ENCODE results near the gene PSMA6. TPM values are rescaled to one million over a fixed set of nuclear protein-coding genes. Genes with fewer than 3 reads are reported as not detected.
"Not testable (repeated sequence)": the region's sequence is repeated elsewhere in the genome, so short reads cannot be mapped to it uniquely, and the experiment has no call there.

Gene PSMA6
- total RNA-seq (2014; rRNA removed; shearing (Covaris generic)): 368 and 369 TPM in 2 replicates
- 241 and 252 TPM in 2 replicates for polyA plus RNA-seq (2014; cell fraction: nucleus; rRNA removed)

GRCh38 chr14:35292051-35292769 lies at the start of gene PSMA6:
Gene PSMA6, plus strand, starts transcription at chr14:35292382. Its CDS starts 95 bp downstream, at chr14:35292477.
- DNase-seq (ENCODE audit: extremely low read depth, low read depth): peak; percentile 99

GRCh38 chr14:35242599-35243311 lies 49.4 kb upstream of the PSMA6 start:
- DNase-seq (ENCODE audit: extremely low read depth, low read depth): no peak

- DNase-seq (ENCODE audit: extremely low read depth, low read depth): no peak
These were observed 48.2 kb upstream of the PSMA6 start for GRCh38 chr14:35243956-35244355.

GRCh38 chr14:35244542-35244941 lies 47.6 kb upstream of the PSMA6 start:
- DNase-seq (ENCODE audit: extremely low read depth, low read depth): no peak

- DNase-seq (ENCODE audit: extremely low read depth, low read depth): no peak
These were observed 47.1 kb upstream of the PSMA6 start for GRCh38 chr14:35245051-35245450.

- DNase-seq (ENCODE audit: extremely low read depth, low read depth): no peak
These were observed 44.3 kb upstream of the PSMA6 start for GRCh38 chr14:35247777-35248475.

- DNase-seq (ENCODE audit: extremely low read depth, low read depth): no peak
These were observed 43.8 kb upstream of the PSMA6 start for GRCh38 chr14:35248476-35248788.

- DNase-seq (ENCODE audit: extremely low read depth, low read depth): no peak
These were observed 41.9 kb upstream of the PSMA6 start for GRCh38 chr14:35250319-35250718.

GRCh38 chr14:35252451-35252868 lies 39.7 kb upstream of the PSMA6 start:
- DNase-seq (ENCODE audit: extremely low read depth, low read depth): no peak

- not testable (repeated sequence) for DNase-seq (ENCODE audit: extremely low read depth, low read depth)
These were observed 39.1 kb upstream of the PSMA6 start for GRCh38 chr14:35253056-35253455.

- DNase-seq (ENCODE audit: extremely low read depth, low read depth): not testable (repeated sequence)
These were observed 38.1 kb upstream of the PSMA6 start for GRCh38 chr14:35254034-35254622.

- DNase-seq (ENCODE audit: extremely low read depth, low read depth): no peak
These were observed 37.4 kb upstream of the PSMA6 start for GRCh38 chr14:35254736-35255135.

GRCh38 chr14:35255711-35256110 lies 36.5 kb upstream of the PSMA6 start:
- DNase-seq (ENCODE audit: extremely low read depth, low read depth): no peak

GRCh38 chr14:35257809-35258208 lies 34.4 kb upstream of the PSMA6 start:
- DNase-seq (ENCODE audit: extremely low read depth, low read depth): no peak

GRCh38 chr14:35258420-35258819 lies 33.8 kb upstream of the PSMA6 start:
- DNase-seq (ENCODE audit: extremely low read depth, low read depth): no peak

- no peak for DNase-seq (ENCODE audit: extremely low read depth, low read depth)
These were observed 30.4 kb upstream of the PSMA6 start for GRCh38 chr14:35261774-35262173.

GRCh38 chr14:35262436-35262835 lies 29.7 kb upstream of the PSMA6 start:
- DNase-seq (ENCODE audit: extremely low read depth, low read depth): no peak

- no peak for DNase-seq (ENCODE audit: extremely low read depth, low read depth)
These were observed 23.2 kb upstream of the PSMA6 start for GRCh38 chr14:35268946-35269345.

GRCh38 chr14:35274805-35275204 lies 17.4 kb upstream of the PSMA6 start:
- DNase-seq (ENCODE audit: extremely low read depth, low read depth): no peak

- DNase-seq (ENCODE audit: extremely low read depth, low read depth): no peak
These were observed 15.0 kb upstream of the PSMA6 start for GRCh38 chr14:35277179-35277578.

GRCh38 chr14:35279369-35279768 lies 12.8 kb upstream of the PSMA6 start:
- DNase-seq (ENCODE audit: extremely low read depth, low read depth): no peak
